GM18508 (cell line): Measurements from ENCODE around the gene SGK1.
"Not testable (repeated sequence)": the region's sequence is repeated elsewhere in the genome, so short reads cannot be mapped to it uniquely, and the experiment has no call there.

Source experiments
- ATAC-seq: cut with Tn5 transposase; IDR thresholded peaks from one replicate; pipeline ENCODE4 v1.9.1; 2021; ENCODE audit warnings: moderate number of reproducible peaks; ENCODE audit not compliant: insufficient read depth, unreplicated experiment

Gene SGK1

DNA sequence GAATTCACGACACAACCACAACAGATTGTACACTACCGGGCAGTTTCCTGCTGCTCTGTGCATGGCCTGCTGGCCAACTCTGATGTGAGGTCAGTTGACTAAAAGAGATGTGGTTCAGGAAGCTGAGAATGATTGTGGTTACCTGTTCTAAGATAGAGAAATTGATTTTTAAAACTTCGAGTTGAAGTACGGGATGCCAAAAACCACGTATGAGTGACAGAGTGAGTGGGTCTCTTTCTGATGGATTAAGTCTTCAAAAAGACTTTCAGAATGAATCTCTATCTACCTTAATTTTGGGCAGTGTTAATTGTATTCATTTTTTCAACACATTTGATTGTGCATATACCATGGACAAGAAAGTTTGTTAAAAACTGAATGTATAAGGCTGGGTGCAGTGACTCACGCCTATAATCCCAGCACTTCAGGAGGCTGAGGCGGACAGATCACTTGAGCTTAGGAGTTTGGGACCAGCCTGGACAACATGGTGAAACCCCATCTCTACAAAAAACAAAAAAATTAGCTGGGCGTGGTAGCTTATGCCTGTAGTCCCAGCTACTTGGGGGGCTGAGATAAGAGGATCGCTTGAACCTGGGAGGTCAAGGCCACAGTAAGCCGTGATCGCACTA is 121.2 kb downstream of the SGK1 start:
- no peak for ATAC-seq

DNA sequence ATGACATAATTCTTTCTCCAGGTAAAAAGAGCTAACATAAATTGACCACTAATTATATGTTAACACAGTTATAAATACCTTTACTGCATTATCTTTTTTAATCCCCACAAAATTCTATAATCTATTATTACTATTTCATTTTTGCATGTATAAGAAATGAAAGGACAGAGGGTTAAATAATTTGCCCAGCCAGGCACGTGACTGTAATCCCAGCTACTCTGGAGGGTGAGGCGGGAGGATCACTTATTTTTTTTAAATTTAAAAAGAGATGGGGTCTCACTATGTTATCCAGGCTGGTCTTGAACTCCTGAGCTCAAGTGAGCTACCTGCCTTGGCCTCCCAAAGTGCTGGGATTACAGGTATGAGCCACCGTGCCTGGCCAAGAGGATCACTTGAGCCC is 121.9 kb downstream of the SGK1 start:
- ATAC-seq: no peak

DNA sequence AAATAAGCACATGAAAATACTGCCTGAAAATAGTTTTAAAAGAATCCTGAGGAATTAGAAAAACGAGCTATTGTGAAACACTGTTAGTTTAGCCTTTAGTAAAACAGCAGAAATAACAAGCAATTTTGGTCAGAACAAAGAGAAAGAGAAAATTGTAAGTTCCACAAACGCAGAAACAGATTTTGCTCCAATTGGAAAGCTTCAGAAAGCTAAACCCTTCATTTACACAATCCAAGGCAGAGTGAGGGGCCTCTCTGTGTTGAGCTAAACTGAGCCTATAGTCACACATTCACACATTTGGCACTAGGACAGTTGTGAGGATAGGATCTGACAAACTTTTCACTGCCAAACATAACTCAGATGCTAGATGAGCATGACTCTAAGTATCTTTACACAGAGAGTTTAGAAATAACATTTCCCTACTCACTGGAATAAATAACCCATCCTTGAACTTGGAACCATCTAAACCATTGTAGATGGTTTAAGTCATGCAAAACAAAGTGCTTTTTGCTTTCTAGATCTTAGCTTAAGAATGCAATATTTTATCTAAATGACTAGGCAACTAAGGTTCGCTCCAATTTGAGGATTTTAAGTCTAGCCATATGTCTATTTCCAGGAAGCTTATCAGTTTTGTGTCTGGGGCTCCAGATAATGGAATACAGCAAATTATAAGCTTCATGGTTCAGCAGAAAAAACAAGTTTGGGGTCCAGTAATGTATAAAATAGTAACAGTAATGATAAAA is 122.6 kb downstream of the SGK1 start:
- ATAC-seq: no peak

DNA sequence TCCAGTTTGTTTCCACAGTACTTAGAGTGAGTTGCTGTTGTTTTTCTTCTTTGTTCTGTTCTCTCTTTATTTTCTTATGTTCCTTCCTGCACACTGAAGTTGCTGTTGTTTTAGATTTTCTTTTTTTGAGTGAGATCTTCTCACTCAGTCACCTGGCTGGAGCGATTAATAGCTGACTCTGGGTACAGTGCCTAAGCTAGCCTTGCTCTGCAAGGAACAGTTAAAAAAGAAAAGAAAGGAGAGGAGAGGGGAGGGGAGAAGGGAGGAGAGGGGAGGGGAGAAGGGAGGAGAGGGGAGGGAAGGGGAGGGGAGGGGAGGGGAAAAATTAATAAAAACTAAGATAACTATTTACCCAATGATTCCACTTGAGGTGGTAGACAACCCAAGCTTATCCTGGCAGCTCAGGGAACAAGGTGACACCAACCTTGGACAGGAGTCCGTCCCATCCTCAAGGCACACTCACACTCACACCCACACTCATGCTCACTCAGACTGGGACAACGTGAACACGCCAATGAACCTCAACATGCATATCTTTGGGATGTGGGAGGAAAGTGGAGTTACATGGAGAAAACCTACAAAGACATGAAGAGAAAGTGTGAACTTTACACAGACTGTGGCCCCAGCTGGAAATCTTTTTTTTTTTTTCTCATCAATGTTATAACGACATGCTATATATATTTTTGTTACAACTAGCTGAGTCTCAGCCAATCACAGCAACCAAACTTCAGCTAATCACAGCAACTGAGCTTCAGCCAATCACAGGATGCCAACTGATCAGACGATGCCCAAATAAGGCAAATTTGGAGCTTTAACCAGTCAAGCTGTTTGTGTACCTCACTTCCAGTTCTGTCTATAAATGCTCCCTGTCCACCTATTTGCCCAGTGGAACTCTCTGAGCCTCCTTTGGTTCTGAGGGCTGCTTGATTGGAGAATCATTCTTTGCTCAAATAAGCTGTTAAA is 124.1 kb downstream of the SGK1 start:
- no peak for ATAC-seq

DNA sequence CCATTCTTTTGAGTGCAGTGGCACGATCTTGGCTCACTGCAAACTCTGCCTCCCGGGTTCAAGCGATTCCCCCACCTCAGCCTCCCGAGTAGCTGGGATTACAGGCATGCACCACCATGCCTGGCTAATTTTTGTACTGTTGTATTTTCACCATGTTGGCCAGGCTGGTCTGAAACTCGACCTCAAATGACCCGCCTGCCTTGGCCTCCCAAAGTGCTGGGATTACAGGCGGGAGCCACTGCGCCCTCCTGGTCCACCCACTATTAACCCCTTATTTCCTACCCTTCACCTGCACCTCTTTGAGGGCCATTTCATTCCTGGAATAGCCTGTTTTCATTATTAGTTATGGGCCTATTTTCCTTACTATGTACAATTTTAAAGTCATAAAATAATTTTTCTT is 125.3 kb downstream of the SGK1 start:
- not testable (repeated sequence) for ATAC-seq

DNA sequence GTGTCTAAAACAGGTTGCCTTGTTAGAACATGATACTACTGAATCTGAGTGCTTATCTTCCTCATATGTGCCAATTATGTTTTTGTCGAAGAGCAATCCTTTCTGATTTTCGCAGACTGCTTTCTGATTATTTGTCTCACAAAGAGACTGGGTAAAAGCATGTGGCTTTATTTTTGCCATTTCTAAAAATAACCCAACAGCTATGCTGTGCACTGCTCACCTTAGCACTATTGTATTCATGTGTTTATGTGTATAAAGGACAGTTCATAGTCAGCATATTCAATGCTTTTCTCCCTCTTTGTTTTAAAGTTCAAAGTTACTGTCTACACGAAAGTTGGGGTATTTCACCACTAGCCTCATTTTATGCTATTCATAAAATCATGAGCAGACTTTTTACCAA is 127.0 kb downstream of the SGK1 start:
- no peak for ATAC-seq

DNA sequence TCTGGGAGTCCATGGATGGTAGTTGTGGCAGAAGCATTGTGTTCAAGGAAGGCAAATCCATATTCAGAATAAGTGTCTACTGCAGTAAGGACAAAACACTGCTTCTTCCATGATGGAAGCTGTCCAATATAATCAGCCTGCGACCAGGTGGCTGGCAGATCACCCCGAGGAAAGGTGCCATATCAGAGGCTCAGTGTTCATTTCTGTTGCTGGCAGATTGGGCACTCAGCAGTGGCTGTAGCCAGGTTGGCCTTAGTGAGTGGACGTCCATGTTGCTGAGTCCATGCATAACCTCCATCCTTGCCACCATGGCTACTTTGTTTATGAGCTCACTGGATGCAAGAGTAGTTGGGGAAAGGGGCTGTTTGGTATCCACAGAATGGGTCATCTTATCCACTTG is 130.2 kb downstream of the SGK1 start:
- ATAC-seq: no peak

DNA sequence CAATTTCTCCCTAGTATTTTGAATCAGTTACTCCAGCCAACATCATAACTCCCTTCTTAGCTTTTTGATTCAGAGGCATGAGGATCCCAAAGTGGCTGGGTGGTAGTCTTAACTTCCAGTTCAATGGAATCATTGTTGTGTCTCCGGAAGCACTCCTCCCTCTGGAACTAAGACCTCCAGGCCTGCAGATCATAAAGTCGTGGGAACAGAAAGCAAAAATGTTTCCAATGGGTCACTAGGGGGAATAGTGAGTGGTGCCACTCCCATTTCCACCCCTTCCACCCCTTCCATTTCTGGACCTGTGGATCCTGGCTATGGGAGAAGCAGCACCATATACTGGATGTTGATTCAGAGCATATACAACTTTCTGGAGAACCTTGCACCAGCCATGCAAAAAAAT is 130.8 kb downstream of the SGK1 start:
- ATAC-seq: no peak

DNA sequence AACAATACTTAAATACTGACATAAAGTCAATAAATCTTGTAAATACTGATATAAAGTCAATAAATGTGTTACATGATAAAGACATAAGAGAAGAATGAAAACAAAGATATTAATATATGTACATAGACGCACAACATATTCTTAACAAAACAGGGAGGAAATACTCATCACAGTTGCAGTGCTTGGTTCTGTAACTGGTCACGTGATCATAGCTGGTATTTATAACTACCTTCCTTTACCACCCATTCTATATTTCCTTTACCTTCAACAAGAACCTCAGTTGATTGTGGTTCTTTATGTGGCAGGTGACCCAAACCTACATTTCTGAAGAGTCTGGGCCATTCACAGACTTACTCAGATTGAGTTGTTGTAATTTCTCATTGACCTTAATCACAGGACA is 131.6 kb downstream of the SGK1 start:
- no peak for ATAC-seq

DNA sequence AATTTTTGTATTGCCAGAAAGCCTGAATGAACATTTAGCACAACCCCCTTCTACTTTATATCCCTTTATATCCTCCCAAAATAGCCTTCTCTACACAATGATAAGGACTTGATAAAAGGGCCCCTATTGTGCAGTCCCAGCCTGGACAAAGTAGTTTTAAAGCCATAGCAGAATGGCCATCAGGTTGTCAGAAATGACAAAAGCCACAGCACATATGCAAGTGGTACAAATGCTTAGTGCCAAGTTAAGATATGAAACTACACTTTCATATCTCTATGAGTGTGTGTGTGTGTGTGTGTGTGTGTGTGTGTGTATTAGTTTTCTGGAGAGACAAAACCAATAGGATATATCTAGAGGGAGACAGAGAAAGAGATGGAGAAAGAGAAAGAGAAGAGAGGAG is 132.6 kb downstream of the SGK1 start:
- no peak for ATAC-seq

DNA sequence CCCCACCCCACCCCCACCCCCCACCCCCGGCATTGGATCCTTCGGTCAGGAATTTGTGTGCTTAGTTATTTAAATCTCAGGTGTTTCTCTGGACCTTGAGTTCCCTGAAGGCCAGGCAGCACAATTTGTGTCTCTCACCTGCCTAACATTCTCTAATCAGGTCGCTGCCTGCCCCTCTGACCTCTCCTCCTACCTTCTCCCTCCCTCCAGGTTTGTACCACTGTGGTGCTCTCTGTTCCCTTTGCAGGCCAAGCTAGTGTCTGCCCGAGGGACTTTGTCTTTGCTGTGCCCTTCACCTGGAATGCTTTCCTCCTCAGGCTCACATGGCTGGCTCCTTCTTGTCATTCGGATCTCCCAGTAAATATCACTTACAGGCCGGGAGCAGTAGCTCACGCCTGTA is 134.1 kb downstream of the SGK1 start:
- no peak for ATAC-seq

DNA sequence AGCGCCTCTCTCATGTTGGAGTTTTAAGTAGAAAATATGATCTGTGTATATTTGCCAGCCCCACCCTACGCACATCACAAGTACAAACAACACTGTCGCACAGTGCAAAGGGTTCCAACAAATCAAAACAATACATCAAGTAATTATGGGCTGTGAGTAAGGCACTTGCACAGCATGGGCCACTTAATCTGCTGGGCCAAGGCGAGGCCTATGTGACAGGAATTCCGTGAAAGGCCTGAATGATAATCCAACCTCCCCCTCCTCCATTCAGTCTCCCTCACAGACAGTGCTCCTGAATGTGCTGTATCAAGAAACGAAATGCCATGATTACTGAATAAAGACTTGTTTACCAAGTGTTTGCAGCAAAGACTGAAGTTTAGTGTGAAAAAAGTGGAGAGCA is 135.4 kb downstream of the SGK1 start:
- no peak for ATAC-seq

DNA sequence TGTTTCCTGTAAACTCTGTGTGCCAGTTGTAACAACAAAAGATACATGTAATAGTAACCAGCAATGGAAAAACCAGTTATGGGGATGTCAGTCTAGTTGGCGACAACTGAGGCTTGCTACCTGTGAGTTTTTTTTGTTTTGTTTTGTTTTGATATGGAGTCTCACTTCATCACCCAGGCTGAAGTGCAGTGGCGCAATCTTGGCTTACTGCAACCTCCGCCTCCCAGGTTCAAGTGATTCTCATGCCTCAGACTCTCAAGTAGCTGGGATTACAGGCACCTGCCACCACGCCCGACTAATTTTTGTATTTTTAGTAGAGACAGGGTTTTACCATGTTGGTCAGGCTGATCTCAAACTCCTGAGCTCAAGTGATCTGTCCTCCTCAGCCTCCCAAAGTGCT is 136.2 kb downstream of the SGK1 start:
- ATAC-seq: not testable (repeated sequence)

DNA sequence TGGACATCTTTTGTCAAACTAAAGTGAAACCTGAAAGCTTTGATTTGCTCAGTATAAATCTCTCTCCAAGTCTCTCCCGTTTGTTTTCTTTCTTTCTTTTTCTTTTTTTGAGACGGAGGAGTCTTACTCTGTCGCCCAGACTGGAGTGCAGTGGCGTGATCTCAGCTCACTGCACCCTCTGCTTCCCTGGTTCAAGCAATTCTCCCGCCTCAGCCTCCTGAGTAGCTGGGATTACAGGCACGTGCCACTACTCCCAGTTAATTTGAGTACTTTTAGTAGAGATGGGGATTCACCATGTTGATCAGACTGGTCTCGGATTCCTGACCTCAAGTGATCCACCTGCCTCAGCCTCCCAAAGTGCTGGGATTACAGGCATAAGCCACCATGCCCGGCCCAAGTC is 136.7 kb downstream of the SGK1 start:
- ATAC-seq: not testable (repeated sequence)

DNA sequence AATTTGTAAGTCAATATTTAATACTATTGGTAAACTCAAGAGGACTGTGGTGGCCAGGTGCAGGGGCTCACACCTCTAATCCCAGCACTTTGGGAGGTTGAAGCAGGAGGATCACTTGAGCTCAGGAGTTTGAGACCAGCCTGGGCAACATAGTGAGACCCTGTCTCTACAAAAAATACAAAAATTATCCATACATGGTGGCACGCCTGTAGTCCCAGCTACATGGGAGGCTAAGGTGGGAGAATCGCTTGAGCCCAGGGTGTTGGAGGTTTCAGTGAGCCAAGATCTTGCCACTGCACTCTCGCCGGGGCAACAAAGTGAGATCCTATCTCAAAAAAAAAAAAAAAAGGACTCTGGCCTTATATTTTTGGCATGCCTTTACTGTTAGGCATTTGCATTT is 137.4 kb downstream of the SGK1 start:
- ATAC-seq: not testable (repeated sequence)

DNA sequence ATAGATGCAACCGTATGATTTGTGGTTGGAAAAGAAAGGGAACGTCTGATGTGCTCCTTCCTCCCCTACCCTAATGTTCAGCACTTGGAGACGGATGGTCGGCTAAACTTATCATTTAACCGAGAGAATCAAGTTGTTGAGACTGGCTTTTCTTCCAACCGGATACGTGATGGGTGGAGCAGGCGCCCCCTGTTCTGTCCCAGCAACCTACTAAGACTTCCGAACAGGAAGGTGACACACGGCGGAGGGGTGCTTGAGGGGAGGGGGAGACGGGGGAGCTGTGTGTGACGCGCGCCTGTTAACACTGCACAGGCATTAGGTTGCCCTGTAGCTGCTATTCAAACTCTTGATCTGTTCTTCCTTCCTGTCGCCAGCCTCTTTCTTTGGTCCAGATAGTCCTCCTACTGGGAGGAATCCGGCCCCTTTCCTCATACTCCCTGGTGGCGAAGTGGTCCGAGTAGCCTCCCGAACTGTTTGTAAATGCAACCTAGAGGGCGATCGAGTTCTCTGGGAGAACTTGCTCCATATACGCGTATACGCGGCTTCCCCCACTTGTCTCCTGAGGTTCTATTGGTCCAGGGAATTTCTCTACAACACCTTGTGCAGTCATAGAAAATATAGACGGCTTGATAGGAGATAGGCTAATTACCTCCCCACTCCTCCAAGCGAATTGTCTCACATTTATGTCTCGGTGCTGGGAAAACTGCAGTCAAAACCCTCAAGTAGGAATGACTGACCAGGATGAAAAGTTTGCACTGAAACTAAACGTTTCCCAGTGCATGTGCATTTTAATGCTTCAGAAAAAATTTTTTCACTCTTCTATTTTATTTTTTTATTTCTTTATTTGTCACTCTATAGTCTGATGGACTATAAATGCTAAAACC is 139.5 kb downstream of the SGK1 start:
- no peak for ATAC-seq

DNA sequence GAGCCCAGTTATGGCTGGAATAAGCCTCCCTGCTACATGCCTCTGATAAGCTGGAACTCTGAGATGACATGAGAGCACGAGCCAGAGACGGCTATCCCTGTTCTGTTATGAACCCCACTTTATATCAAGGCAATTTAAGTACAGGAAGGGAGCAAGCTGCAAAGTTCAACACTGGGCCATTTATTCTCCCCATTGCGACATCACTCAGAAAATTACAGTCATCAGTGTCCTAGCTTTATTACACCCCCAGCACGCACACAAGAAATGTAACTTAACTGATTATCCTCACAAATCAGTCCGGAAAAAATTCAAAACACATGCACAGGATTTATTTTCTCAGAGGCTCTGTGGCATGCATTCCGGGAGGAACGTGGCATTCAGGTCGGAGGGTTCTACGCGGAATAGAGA is 140.2 kb downstream of the SGK1 start:
- no peak for ATAC-seq

DNA sequence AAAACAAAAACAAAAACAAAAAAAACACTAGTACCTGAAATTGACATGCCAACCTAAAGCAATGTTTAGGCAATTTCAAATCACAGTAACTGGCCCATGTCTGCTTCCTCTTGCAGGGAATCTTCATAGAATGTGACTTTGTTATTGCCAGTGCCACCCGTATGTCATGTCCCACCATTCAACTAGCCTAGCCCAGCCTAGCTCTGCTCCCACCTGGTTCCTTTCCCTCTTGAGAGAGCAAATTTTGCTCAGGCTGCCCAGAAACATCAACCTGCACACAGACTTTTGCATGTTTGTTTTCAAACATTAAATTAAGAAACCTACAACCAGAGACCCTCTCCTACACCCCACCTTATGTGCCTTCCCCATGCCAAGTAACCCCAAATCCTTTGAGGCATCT is 140.7 kb downstream of the SGK1 start:
- ATAC-seq: no peak

DNA sequence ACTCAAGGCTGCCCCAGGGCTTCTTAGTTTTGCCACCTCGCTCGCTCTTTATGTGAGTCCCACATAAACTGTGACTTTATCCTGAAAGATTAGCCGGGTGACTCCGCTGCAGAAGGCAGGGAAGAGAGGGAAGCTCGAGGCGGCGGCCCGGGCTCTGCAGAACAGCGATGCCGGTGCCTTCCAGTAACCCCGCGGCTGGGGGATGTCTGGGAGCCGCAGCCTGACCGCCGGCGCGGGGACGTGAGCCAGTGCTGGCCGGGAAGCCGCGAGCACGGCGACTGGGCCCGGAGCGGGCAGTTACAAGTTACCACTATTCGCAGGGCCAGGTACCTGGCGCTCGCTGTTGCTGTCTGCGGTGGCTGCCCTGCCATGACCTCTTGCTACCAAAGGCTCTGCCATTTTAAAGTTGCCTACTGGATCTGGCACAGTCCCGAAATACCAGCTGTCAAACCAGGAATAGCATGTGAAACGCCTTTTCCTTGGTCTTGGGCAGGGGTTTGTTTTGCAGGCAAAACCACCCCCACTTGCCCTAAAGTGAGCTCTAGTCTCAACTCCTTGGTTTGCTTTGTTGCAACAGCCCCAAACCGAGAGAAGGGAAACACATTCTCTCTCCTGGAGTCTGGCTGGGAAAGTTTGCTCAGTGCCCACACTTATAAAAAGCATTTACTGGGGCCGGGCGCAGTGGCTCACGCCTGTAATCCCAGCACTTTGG is 141.5 kb downstream of the SGK1 start:
- no peak for ATAC-seq
